Measurements from ENCODE around the gene SULT1C3. TPM values are rescaled to one million over a fixed set of nuclear protein-coding genes. Genes with fewer than 3 reads are reported as not detected.
A peak's percentile ranks its signal among the peaks of the same experiment; 100 is the strongest.
"Not testable (repeated sequence)": the region's sequence is repeated elsewhere in the genome, so short reads cannot be mapped to it uniquely, and the experiment has no call there.

SULT1C3 gene
- total RNA-seq, 1 experiment from 2014 or later = not detected

GRCh38 chr2:108244667-108245414 is 5.1 kb downstream of the SULT1C3 start:
- DNase-seq (ENCODE audit: low read depth) = no peak

GRCh38 chr2:108253106-108253505 is 13.3 kb downstream of the SULT1C3 start:
- no peak for DNase-seq (ENCODE audit: low read depth)

- DNase-seq (ENCODE audit: low read depth) = peak; percentile 85
Measured at GRCh38 chr2:108257757-108258331, 18.1 kb downstream of the SULT1C3 start.

DNA sequence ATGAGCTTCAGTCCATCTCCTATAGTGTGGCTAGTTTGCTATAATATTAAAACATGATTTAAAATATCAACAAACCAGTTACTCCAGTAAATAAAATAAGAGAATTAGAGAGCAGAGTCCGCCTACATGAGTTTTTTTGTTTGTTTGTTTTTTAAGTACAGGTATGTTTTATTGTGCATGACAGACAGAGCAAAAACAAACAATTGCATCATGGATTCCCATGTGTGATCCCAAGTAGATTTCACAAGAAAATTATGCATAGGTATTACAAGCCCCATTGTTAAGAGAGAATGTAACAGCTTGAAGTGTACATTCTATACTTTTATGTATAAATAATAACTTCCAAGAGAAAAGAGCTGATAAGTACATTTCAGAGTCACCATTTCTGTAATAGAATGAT is 21.0 kb downstream of the SULT1C3 start:
- no peak for DNase-seq (ENCODE audit: low read depth)

DNA sequence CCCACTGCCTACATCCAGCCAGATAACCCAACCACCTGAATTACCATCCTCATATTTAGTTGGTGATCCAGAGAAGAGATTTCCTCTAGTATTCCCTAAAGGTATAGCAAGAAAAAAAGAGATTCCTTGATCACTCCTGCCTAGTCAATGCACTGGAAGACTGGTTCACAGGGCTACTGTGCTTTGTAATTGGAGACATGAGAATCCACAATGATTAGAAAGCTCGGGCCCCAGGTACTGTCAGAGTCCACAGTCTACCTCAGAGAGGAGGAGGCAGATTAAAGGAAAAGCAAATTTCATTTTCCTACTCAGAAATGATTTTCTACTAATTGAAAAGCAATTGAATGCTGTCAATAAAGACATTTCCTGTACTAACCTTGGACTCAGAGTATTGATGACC is 22.3 kb downstream of the SULT1C3 start:
- no peak for DNase-seq (ENCODE audit: low read depth)

- DNase-seq (ENCODE audit: low read depth) = no peak
Measured at GRCh38 chr2:108263401-108263800, 23.6 kb downstream of the SULT1C3 start.

DNA sequence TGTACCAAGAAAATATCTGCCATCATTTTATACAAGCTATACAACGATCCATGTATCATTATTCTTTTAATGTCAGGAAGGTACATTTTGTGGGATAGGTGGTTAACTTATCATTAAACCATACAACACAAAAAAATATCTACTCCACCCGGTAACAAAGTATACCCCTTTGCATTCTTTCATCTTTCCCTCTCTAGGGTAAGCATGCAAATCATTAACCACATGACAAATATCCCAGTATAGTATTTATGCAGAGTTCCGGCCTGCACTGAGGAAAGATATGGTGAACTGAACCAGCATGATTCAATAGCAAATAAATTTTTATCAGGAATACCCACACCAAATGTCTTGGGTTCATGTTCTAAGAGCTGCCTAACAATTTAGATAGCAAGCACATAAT is 26.4 kb downstream of the SULT1C3 start:
- no peak for DNase-seq (ENCODE audit: low read depth)

DNA sequence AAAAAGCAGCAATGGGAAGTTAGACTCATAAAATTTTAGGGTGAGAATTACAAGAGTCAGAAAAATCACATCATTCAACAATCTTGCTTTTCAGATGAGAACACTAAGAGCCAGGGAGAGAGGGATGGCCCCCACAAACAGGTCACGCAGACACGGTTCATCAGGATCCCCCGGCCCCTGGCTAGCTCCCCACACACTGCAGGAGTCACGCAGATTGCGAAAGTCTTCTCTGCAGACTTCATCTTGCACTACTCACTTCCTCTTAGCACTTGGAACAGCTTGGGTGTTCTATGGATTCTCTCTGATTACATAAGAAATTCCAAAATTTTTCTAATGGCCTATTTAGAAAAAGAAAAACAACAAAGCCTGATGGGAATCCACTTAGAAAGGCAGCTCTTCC is 27.3 kb downstream of the SULT1C3 start:
- peak; percentile 54 for DNase-seq (ENCODE audit: low read depth)

DNA sequence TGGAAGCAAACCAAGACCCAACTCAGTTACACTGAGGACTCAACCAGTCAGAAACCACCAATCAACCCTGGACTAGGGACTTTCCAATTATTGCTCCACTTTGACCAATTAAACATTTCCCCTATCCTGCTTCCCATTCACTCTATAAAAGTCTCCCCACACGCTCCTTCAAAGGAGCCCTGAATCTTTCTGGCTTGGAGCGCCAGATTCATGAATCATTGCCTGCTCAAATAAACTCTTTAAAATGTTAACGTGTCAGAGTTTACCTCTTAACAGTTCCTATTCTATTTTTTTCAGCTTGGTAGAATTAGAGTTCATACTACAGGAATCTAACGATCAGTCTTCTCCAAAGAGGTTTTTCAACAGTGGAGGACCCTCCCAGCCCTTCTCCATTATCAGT is 28.2 kb downstream of the SULT1C3 start:
- DNase-seq (ENCODE audit: low read depth) = peak; percentile 83

DNA sequence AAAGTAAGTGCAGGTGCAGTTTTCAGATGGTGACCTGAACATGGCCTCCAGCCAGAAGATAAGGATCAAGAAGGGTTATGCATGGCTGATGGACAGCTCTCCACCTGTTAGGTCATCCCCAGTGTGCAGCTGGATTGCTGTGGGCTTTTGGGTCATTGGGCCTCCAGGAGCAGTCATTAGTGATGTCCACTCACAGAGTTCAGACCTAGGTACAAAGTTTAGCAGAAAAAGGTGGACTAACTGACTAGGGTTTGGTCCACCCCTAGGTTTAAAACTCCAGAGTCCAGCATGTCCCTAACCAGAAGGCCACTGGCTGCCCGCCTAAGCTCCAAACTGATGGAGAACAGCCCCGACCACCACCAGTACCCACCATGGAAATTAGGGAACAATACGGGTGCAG is 30.6 kb downstream of the SULT1C3 start:
- no peak for DNase-seq (ENCODE audit: low read depth)

GRCh38 chr2:108270768-108271506 is 31.2 kb downstream of the SULT1C3 start:
- DNase-seq (ENCODE audit: low read depth) = no peak

GRCh38 chr2:108271691-108272253 is 32.0 kb downstream of the SULT1C3 start:
- DNase-seq (ENCODE audit: low read depth) = peak; percentile 81

GRCh38 chr2:108278631-108279030 is 38.9 kb downstream of the SULT1C3 start:
- peak; percentile 35 for DNase-seq (ENCODE audit: low read depth)

DNA sequence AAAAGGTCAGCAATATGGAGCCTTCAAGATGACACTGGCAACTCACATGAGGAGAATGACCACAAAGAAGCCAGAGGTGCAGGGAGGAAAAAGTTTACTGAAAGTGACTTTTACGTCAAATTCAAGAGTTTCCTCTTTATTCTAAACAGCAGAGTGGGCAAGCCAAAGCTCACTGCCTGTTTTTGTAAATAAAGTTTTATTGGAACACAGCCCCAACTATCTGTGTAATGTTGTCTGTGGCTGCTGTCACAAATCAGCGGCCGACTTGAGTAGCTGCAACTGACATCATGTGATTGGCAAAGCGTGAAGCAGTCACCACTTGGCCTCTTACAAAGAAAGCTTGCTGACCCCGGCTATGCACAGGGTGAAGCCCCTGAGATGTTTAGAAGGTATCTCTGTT is 39.7 kb downstream of the SULT1C3 start:
- no peak for DNase-seq (ENCODE audit: low read depth)

- DNase-seq (ENCODE audit: low read depth) = no peak
Measured at GRCh38 chr2:108280466-108280865, 40.7 kb downstream of the SULT1C3 start.

DNA sequence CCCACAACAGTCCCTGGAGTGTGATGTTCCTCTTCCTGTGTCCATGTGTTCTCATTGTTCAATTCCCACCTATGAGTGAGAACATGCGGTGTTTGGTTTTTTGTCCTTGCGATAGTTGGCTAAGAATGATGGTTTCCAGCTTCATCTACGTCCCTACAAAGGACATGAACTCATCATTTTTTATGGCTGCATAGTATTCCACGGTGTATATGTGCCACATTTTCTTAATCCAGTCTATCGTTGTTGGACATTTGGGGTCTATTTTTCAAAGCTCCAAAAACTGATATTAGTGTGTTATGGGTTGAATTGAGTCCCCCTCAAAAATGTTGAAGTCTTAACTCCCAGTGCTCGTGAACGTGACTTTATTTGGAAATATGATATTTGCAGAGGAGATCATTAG is 44.8 kb downstream of the SULT1C3 start:
- DNase-seq (ENCODE audit: low read depth) = not testable (repeated sequence)

DNA sequence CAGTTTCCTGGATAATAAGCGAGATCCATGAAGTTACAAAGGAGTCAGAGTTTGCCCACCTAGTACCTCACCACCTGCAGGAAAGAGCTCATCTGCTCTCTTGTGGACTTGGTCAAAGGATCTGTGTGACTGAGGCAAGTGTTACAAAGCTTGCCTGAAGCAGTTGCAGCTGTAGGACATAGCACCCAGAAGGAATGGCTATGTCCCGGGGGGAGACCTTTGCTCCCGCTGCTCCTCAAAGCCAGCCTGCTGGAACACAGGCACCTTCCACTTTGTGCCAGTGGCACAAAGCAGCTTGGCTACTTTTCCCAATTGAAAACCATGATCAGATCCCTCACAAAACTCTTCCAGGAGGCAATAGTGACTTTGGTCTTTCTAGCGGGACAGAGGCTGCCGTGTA is 45.8 kb downstream of the SULT1C3 start:
- no peak for DNase-seq (ENCODE audit: low read depth)

DNA sequence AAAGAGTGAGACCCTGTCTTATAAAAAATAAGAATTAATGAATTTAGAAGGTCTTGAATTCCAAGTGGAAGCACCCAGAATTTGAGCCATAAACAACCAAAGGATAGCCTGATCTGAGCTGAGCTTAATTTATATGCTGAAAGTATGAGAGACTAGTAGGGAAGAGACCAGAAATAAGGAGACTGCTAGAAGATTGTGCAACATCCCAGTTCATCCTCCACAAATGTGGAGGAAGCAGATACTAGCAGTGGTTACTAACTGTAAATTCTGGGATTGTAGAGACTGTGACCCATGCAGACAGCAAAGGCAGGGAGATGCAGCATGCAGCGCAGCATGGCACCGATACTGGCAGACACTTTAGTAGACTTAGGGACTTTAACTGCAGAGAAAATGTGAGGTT is 47.4 kb downstream of the SULT1C3 start:
- DNase-seq (ENCODE audit: low read depth) = no peak

DNA sequence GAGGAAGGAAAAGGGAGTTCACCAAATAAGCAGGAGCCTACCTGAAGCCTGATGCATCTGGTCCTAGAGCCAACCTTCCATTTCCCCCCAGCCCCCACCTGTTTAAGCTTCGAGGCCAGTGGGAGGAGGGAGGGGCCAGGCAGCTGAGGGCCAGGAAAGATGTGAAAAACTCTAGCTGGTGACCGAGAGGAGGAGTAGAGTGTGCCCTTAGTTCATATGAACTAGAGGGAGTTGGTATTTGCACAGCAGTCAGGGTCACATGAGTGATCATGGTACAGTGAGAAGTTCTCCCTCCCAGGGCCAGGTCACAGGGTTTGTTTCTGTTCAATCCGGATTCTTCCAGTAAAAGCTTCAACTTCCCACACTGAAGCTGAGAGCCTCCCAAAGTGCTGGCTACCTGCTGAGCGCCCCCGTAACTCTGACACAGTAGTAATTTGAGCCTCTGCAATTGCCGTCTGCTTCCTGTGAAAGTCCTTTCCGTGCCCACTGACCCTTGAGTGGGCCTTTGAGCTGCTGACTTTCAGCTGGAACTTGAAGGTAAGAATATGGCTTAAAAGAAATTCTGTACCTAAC is 48.9 kb downstream of the SULT1C3 start, which contains the start of gene SULT1C2:
SULT1C2 (plus strand) TSS at position 362 of the 573 bp plus-strand sequence. CDS start 4,773 bp downstream, outside the sequence.
- DNase-seq (ENCODE audit: low read depth) = peak; percentile 64

DNA sequence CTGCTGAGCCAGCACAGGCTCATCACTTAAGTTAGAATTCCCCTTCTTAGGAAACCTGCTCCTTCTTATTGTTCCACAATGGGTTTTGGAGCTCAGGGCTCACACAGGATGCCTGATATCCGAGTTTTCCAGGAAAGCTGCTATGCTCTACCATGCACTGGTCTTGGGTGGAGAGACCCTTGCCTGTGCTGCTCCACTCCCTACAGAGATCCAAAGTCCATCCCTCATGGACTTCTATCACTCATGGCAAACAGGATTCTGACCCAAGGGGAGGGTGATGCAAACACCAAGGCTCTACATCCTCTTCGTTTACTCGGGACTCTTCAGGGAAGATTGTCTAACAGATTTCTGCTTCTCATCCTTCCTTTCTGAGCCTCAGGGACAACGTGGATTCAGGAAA is 54.1 kb downstream of the SULT1C3 start:
- no peak for DNase-seq (ENCODE audit: low read depth)

DNA sequence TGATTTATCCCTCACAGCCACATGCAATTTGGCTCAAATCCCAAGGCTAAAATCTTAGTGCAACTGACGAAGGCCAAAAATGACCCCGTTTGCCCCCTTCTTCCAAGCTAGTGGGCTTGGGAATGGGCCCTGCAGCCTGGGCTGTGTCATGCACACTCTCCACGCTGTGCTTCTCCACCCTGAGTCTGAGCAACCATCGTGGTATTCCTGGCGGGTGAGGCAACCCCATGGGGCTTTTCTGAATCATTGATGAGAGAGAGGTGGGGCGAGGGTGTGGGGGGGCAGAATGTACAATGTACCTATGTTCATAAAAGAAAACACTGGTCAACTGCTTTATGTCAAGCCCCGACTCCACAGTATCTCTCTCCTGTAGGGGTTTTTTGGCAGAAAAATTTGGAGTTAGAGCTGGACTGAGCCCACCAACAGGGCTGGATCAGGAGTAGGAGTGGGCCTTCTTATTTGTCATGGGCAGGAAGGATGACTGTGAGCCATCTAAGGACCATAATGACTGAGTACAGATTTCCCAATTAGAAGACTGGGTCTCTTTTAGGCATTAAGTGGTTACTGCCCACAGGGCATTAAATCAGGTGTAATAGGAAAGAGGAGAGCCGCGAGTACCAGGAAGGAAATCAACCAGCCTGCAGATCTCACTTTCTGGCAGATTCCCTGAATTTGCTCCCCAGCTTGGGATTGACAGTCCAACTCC is 57.8 kb downstream of the SULT1C3 start:
- peak; percentile 80 for DNase-seq (ENCODE audit: low read depth)

Measured in HT1080 (cell line).